ENCODE results near the gene CCDC24.

Gene CCDC24

GRCh38 chr1:43991476-43992231 lies at the start of gene CCDC24:
Gene CCDC24, plus strand, starts transcription at chr1:43991599. Its CDS starts 280 bp downstream, at chr1:43991879.
- peak; percentile 82 for DNase-seq

DNA sequence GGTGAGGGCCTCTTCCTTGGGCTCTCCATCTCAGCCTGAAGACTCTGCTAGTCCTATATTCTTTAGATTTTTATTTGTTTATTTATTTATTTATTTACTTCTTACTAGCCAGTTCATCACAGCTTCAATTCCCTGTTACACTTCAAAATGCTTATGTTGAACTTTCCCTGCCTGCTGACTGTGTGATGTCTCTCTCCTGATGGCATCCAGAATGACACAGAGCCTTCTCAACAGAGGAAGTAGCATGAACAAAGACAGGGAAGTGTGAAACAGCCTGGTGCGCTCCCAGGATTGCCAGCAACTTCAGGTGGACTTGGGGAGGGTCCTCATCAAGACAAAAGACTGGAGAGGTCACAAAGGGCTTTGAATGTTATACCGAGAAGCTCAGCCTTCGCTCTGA lies 49.0 kb upstream of the CCDC24 start:
- no peak for DNase-seq

GRCh38 chr1:43944860-43945259 lies 46.5 kb upstream of the CCDC24 start:
- DNase-seq, result no peak

GRCh38 chr1:43945674-43946235 lies 45.6 kb upstream of the CCDC24 start:
- no peak for DNase-seq

GRCh38 chr1:43946236-43947060 lies 45.0 kb upstream of the CCDC24 start, which contains the start of gene IPO13:
Gene IPO13, plus strand, starts transcription at chr1:43946950. Its CDS starts 651 bp downstream, at chr1:43947601.
- DNase-seq, result peak; percentile 96

DNA sequence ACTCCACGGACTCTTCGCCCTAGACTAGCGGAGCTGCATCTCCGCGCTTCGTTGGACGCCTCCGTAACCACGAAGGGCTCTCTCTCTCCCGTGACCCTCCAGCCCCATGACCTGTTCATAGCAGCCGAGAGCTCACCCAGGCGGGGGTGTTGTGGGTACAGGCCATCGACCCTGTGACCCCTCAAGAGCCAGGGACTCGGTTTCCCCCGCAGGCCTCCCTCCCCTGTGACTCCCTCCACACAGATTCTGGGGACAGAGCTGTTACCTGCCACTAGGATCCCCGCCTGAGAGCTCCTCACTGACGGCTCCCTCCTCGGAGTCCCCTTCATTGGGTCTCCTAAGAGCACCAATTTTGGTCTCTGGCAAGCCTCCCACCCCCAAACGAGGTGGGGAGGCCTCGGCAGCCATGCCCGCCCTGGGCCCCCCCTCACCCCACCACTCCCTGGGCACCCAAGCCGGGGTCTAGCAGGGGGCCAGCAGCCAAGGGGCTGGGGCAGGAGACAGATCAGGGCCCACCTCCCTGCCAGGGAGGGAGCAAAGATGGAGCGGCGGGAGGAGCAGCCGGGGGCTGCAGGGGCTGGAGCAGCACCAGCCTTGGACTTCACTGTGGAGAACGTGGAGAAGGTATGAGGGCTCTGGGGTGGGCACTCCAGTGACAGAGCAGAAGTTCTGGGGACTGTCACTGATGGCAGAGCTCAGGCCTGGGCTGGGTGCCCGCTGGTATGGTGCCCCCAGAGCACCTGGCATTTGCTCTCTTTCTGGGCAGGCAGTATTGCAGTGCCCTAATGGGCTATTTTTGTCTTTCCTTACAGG lies 44.1 kb upstream of the CCDC24 start:
- no peak for DNase-seq

DNA sequence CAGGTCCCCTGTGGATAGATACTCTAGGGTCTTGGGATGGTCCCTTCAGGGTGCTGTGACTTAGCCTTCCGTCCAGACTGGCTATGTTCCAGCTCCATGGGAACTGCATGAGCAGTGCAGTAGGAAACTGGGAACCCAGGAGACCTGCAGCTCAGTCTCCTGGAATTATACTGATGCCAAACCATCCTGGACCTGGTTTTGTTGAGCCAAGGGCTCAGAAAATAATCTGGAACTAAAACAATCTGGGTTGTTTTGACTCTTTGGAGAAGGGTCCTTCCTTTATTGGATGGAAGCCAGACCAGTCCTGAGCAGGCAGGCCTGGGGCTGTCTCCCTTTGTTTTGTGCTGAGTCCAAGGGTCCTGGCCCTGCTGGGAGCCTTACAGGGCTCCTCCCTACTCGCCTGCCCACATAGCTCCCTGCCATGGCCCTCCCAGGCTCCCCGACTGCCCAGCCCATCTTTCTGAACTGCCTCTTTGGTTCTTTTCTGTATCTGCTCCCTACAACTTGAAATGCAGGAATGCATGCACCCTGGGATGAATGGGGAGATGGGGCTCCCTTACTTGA lies 43.4 kb upstream of the CCDC24 start:
- DNase-seq, result no peak

DNA sequence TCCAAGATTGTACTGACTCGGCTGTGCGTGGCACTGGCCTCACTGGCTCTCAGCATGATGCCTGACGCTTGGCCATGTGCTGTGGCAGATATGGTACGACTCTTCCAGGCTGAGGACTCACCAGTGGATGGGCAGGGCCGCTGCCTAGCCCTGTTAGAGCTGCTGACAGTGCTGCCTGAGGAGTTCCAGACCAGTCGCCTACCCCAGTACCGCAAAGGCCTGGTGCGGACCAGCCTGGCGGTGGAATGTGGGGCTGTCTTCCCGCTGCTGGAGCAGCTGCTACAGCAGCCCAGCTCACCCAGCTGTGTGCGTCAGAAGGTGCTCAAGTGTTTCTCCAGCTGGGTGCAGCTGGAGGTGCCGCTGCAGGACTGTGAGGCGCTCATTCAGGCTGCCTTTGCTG lies 41.7 kb upstream of the CCDC24 start:
- no peak for DNase-seq

GRCh38 chr1:43951021-43951985 lies 40.1 kb upstream of the CCDC24 start:
- DNase-seq, result no peak

DNA sequence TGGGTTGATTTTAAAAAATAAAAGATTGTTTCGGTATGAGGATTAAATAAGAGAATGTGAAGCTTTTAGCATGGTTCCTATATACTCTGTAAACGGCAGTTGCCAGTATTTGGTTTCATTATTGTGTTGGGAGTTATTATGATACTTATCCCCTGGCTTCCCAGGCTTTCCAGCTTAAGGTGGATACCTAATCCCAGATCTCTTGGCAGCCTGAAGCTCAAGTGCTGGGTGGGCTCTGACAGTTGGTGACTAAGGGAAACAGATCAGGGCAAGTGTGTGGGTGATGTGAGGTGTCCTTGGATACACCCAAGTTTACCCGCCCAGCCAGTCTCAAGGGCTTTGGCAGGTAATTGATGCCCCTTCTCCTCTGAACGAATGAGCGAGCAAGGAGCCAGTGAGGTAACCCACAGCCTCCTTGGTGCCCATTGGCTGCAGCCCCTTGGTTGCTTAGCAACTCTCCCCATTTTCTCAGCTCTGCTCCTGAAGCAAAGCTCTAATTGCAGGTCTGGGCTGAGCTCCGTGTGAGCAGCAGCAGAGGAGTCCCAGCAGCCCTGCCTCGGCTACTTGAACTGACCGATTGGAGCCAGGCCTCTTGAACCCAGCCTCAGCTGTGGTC lies 38.6 kb upstream of the CCDC24 start:
- no peak for DNase-seq

DNA sequence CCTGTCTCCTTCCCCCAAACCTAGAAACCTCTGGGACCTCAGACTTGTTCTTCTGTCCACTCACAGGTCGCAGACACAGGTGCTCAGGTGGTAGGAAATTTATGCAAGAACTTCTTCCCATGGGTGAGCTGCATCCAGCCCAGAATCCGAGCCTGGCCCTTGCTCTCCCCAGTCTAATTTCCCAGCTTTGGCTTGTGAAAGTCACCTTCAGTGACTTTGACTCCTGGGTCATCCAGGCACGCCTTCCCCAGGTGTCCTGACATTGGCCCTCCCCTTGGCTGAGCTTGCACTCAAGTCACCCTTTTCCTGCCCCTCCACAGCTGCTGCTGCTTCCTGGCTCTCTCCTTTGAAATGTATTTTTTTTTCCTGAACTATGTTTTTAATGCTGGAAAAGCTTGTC lies 38.0 kb upstream of the CCDC24 start:
- no peak for DNase-seq

DNA sequence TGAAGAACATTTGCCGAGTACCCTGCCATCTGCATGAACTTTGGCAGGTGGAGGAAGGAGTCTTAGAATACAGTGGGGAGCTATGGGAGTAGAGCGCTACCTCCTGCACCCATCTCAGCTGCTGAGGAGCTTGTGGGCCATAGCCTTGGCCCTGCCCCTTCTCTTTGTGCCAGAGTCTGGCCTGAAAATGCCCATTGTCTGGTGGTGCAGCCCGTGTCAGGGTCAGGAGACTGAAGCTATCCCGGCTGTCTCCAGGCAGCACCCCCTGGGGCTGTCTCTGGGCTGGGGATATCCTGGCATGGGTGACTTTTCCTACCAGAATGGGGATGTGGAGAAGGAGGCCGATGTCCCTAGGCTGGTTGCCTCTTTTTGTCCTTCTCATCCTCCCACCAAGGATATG lies 37.4 kb upstream of the CCDC24 start:
- DNase-seq, result no peak

- DNase-seq, result no peak
Measured at GRCh38 chr1:43956234-43956633, 35.2 kb upstream of the CCDC24 start.

- DNase-seq, result no peak
Measured at GRCh38 chr1:43957407-43958040, 33.9 kb upstream of the CCDC24 start.

GRCh38 chr1:43958351-43959255 lies 32.8 kb upstream of the CCDC24 start:
- no peak for DNase-seq

GRCh38 chr1:43960798-43961197 lies 30.6 kb upstream of the CCDC24 start:
- no peak for DNase-seq

GRCh38 chr1:43961692-43962091 lies 29.7 kb upstream of the CCDC24 start:
- DNase-seq, result no peak

- no peak for DNase-seq
Measured at GRCh38 chr1:43962324-43962723, 29.1 kb upstream of the CCDC24 start.

DNA sequence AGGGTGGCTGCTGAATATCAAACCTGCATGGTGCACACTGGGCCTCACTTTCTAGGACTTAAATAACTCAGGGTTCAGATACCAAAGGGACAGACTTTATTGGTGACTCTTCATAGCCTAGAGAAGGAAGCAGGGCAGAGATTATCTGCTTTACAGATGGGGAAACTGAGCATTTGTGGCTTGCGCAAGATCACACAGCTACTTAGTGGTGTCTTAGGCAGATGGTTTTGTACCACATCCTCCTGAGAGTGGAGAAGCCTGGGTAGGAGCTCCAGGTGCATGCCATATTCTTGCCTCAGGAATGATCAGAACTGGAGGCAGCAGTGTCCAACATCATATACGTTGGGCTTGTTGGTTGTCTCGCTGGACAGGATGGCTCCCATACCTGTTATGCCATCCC lies 28.4 kb upstream of the CCDC24 start:
- DNase-seq, result no peak
